NCI-H1048 (cell line): ENCODE measurements around the gene KDM4F.
A peak's percentile ranks its signal among the peaks of the same experiment; 100 is the strongest.

ENCODE experiments used
- DNase-seq: peaks from one replicate; lab custom pipeline; 2025; lab: John Stamatoyannopoulos, UW

KDM4F gene

DNA sequence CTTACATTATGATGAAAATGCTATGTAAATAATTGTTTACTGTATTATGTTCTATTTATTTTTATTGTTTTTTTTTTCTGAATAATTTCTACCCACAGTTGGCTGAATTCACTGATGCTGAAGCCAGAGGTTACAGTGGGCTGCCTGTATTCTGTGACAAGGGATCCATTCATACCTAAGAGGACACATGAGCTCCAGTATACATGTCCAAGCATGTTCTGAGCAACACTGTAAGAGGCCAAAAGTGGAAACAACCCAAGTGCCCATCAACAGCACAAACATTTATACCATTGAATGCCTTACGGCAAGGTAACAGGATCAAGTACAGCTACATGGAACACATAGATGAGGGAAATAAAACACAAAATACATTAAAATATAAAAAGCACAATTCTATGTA, 16.1 kb downstream of the KDM4F start:
- no peak for DNase-seq

DNA sequence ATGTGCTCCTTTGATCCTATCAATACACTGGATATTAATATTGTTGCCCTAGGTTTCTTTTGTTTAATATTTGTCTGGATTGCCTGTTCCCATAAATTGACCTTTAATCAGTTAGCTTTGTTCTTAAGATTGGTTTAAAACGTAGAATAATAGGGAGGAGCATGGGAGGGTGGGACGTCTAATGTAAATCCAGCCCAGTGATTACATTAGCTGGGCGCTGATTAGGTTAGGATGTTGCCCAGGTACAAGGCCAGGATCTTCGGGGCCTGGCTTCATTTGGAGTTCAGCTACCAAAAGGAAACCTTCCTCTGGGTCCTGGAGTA, 17.5 kb downstream of the KDM4F start, which contains the start of gene SRSF8:
SRSF8 (plus strand) TSS at position 204 of the 323 bp plus-strand sequence. CDS start 308 bp downstream, outside the sequence.
- no peak for DNase-seq

DNA sequence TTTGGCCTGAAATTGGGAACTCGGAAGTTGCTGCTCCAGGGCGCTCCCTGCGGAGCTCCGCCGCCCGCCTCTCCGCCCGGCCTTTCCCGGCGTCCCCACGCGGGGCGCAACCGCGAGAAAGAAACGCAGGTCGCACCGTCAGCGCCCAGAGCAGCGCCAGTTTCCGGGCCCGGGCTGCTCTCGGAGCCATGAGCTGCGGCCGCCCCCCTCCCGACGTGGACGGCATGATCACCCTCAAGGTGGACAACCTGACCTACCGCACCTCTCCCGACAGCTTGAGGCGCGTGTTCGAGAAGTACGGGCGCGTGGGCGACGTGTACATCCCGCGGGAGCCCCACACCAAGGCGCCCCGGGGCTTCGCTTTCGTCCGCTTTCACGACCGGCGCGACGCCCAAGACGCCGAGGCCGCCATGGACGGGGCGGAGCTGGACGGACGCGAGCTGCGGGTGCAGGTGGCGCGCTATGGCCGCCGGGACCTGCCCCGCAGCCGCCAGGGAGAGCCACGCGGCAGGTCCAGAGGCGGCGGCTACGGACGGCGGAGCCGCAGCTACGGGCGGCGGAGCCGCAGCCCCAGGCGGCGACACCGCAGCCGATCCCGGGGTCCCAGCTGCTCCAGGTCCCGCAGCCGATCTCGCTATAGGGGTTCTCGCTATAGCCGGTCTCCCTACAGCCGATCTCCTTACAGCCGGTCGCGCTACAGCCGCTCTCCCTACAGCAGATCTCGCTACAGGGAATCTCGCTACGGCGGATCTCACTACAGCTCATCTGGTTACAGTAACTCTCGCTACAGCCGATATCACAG, 18.0 kb downstream of the KDM4F start:
- DNase-seq, result peak; percentile 14

DNA sequence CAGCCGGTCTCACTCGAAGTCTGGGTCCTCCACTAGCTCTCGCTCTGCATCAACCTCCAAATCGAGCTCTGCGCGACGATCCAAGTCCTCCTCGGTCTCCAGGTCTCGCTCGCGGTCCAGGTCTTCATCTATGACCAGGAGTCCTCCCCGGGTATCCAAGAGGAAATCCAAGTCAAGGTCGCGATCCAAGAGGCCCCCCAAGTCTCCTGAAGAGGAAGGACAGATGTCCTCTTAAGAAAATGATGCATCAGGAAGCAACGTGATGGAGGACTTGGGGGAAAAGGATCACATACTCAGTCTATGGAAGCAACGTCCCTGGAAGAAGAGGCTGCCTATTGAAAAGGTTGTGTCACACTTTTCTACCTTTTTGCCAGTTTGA, 18.6 kb downstream of the KDM4F start:
- DNase-seq, result no peak

DNA sequence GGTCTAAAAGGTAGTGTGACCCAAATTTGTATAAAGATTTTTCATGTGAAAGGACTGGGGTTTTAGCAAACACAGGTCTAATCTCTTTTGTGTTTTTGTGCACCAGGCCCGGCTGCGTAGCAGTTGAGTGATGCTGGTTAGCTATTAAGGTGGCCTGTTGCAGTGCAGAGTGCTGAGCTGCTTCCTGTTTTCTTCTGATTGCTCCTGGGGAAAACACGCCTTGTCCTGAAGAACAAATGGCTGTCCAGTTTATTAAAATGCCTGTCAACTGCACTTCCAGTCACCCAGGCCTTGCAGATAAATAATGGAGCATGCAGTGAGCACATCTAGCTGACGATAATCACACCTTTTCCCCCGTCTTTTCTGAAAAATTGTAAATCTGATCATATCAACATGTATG, 19.3 kb downstream of the KDM4F start:
- peak; percentile 28 for DNase-seq

DNA sequence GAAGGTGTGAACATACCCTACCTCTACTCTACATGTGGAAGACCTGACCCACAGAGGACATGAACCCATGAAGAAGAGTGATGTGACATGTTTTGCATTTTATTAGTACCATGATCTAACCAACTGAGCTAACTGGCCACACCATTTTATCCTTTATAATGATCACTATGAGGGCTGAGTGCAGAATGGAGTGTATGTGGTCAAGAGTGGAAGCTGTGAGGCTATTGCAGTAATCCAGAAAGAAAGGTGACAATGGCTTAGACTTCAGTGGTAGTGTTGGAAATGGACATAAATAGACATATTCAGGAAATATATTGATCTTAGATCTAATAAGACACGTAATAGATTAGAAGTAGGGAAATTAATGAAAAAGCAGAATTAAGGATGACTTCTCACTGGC, 21.2 kb downstream of the KDM4F start:
- DNase-seq, result no peak

DNA sequence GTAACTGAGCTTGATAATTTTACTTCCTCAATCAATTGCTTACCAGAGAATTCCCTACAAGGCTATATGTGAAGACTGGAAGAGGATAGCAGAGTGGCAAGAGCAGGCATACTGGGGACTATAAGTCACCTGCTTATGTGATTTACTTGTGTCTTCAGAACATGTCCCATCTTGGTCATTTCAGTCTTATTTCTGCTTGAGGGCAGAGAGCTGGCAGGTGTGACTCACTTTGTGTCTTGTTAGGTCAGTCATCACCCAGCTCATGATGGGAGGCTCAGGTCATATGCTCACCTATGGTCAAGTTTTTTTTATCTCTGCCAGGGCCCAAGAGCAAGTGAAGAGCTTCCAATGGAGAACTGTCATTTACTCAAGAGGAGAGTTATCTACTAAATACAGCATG, 23.7 kb downstream of the KDM4F start:
- DNase-seq, result no peak

DNA sequence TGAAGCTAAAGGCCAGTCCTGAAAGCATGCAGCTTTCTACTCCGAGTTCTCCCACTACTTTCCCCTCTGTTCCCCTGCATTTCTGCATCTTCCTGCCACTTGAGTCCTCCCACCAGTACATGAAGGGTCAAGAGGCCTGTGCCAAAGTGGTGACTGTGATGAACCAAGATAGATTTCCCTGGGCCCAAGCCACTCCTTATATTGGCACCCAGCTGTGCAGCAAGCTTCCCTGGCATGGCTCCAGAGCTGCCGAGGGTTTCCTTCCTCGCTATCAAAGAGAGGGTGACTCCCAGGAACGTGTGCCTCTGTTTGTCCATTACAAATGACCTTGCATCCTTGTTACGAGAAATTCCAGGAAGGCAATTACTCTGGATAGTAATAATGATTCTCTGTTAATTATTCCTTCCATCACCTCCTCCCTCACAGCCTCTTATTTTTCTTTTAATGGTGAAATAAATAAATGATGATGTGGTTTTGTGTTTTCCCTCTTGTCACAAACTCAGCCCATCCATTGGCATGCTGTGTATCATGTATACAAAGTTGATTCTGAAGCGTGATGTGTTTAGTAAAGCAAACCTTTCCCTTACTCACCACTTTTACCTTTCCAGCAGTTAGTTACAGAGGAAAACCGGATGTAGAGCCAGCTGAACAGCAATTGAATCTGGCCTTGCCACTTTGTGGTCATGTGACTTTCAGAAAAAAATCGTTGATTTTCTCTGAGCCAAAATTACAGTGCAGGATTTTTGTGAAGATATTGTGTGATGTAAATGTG, 25.8 kb downstream of the KDM4F start:
- DNase-seq, result no peak

DNA sequence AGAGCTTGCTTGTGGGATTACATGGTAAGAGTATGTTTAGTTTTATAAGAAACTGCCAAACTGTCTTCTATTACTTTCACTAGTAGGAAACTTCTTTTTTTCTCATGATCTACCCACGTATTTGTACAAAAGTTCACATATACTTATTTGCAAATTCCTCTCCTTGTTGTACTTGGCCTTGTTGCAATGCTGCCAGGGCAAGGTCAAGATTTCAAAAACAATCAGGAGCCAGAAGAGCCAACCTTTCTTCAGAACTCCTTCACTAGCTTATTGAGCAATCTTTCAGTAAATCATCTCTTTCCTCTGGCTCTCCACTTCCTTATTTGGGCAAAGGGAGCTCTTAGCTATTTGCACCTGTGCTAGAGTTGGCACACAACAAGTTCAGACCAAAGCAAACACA, 27.2 kb downstream of the KDM4F start:
- DNase-seq, result no peak

DNA sequence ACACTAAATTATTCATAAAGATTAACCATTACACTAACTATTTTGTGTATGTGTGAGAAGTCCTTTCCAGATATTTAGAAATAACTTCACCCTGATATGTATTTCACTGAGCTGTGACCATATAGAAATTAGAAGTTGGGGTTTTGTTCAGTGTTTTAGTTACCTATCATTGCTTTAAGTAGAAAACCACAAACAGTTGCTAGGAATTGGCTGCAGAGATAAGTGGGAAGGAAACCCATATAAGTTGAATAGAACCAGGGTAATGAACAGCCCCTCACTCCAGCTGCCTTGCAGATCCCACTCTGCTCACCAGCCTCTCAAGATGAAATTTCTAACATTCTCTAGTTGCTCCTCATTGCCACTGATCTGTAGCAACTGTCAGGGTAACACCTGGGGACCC, 27.8 kb downstream of the KDM4F start:
- DNase-seq, result no peak

DNA sequence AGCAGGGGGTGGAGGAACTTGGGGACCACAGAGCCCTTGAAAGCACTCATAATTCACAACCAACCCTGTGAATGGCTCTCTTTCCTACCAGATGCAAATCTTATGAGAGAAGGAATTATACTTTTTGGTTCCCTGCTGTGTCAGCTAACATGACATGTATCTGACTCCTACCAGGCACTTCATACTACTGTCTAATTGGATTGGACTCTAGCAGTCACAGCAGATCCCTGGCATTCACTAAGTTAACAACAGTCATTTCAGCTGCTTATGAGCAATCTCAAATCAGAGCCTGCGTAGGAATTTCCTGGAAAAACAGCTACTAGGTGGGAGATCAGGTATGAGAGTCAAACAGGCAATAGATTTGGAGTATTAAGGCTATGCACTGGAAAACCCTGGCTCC, 29.3 kb downstream of the KDM4F start:
- DNase-seq, result no peak

DNA sequence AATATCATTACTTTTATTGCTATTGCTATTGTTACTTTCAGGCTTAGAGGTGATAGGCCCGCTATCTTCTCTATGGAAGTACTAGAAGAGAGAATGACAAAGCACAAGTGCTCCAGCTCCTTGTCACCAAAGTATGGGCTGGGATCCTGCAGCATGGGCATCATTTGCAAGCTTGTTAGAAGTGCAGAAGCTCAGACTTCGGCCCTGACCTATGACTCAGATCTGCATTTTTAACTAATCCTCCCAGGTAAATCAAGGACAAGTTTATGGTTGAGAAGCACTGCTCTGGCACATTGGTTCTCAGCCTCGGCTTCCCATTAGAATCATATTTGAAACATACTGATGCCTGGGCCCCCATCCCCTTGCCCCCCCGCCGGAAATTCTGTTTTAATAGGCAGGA, 31.8 kb downstream of the KDM4F start:
- DNase-seq, result no peak

DNA sequence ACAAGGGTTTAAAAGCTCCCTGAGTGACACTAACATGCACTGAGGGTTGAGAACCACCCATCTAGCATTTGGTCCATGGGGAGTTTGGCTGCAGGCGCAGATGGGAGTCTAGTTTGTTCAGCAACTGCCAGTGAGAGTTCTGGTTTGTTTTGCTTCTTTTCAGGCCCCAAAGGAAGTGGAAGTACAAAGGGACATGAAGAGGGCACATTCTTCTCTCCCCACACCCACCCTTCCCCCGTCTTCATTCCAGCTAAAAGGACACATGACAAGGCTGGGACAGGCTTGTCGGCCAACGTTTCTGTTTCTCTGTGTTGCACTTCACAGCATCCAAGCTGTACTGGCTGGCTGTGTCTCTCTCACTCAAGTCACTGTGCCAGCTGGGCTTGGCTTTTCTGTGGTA, 32.2 kb downstream of the KDM4F start:
- no peak for DNase-seq

DNA sequence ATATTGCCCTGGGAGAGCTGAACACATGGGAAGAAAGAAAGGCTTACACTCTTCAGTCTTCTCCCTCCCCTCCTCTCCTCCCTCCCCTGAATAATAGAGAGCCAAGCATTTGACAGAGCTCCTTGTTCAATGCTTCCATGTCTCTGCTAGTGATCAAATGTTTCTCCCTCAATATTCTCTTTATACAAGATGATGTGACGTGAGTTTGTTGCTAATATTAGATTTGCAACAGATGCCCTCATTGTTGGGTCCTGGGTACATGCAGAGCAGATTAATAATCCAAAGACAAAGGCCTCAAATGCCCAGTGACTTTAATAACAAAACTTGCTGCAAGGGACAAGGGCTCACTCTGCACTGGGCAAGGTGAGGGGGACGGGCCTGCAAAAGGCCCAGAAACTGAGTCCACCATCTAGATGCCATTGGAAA, 33.4 kb downstream of the KDM4F start:
- no peak for DNase-seq

DNA sequence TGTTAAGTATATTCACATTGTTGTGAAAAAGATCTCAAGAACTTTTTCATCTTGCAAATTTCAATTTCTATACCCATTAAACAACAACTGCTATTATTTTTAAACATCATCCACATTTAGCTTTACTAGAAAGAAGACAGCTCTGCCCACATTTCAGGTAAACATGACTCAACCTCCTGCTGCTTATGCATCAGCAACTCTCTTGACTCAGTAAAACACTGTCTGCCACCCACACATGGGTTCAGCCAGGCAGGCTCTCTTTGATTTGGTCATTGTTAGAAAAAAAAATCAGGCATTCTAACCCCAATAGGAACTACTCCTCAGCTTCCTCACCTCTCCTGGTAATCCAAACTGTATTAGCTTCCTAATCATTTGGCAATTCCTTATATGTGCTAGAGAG, 35.3 kb downstream of the KDM4F start:
- no peak for DNase-seq

DNA sequence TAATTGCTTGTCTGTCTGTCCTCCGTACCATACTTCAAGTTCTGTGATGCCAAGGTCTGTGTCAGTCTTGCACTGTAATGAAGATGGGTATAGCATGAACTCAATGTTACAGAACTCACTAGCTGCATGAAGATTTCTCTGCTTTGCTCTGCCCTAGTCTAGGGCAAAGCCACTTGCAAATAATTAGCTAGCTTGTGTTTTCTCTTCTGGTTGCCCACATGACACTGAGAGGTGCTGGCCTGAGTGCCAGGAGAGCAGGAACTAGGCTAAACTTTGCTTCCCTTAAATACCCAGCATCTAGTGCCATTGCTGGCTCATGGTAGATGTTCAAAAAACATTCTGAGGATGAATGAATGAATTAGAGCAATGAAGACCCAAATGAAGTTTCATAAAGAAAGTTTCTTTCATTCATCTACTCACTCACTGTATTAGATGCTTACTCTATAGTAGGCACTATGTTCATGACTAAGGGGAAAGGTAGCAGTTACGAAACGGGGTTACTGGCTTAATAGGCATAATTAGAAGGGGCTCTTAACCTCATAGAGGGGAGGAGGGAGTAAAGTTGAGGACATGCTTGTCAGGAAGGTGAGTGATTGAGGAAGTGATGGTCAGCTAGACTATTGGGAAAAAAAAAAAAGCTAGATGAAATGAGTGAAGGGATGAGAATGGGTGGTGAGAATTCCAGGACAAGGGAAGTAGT, 36.0 kb downstream of the KDM4F start:
- no peak for DNase-seq

DNA sequence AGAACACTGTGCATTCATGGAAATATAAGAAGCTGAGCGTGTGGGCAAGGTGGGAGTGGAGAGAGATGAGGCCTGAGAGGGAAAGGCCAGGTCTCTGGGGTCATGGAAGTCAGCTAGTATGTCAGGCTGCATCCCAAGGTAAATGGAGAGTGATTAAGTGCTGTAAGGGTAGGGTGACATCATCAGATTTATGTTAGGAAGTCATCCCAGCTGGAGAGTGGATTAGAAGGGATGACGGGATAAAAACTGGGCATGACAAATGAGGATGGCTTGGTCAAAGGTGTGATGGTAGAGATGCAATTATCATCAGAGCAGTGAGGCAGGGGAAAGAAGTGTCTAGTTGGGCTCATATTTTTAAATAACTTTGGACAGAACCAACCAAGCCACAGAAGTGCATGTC, 36.9 kb downstream of the KDM4F start:
- DNase-seq, result no peak

DNA sequence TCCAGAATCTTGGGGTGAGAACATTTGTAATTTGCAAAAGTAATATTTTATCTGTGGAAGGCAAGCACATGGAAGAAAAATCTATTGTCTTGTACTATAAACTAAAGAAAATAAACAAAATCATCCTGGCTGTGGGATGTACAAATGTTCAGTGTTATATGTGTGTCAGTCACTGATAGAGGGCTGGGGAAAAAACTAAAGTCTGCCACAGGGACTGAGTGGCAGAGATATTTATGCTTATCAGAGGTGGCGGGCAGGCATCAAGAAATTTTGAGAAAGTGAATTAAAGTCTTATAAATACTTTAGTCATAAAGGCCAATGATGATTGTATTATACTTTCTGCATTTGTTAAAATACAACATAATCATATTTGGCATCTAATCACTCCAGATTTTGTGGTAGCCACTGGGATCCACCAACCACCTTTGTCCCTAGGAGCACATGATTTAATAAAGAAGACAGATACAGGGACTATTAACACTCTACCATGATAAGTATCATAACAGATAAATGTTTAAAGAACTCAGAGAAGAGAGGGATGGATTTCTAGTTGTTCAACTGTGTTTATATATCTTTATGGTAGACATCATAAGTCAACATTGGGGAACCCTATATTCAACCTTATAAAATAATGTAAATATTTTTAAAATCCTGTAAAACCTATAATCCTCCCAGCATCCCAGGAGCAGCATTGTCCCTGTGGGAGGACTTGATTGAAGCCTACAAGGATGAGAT, 37.8 kb downstream of the KDM4F start:
- no peak for DNase-seq

DNA sequence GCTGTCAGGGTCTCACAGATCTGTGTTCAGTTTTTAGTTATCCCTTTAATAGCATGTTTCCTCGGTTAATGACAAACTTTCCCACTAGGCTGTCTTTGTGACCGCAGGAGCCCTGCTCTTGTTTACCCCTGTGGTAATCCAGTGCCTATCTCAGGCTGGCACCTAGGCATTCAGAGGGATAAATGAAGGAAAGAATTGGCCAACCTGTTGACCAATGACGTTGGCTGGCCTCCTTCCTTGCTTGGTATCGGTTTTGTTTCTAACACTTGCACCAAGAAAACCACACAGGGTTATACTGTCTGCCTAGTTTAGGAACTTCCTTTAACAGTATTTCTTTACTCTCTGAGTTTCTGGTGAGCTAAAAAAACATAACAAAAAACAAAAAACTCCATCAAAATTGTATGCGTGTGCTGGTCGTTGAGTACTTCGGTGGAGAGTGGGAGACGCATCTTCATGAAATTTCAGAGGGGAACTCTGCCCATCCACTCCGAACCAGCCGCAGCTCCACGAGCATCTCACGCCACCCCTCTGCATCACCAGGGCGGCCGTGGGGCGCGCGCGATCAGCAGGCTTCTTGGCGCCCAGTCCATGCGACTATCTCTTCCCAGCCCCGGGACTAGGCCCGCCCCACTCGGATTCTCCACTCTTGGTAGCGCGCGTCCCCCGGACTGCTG, 39.9 kb downstream of the KDM4F start:
- DNase-seq, result no peak

DNA sequence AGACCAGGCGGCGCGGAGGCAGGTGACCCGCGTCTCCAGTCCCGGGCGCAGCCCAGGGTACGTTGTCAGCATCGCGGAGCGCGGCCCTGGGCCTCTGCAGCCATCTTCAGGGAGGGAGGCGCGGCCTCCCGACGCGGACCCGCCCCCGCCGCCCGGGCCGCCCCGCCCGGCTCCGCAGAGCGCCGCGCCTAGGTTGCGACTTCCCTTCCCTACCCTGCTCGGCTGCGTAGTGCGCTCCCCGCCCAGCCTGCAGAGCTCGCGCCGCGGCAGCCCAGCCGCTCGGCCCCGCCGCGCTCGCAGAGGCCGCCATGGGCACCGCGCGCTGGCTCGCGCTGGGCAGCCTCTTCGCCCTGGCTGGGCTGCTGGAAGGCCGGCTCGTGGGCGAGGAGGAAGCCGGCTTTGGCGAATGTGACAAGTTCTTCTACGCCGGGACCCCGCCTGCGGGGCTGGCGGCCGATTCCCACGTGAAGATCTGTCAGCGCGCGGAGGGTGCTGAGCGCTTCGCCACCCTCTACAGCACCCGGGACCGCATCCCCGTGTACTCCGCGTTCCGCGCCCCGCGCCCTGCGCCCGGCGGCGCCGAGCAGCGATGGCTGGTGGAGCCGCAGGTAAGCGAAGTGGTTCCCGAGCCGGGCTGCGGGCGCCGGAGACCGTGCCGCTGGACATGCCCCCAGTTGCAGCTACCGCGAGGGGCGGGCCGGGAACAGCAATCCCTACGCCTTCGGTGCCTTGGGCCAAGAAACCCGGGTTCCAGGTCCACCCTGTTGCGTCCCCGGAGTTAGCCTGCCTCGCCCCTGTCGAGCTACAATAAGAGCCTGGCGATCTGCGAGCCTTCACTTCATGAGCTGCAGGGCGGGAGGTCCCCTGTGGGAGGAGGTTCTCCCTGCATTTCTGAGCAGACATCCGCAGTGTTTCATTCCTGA, 40.7 kb downstream of the KDM4F start, which contains the start of gene ENDOD1:
ENDOD1 (plus strand) TSS at position 227 of the 923 bp plus-strand sequence; CDS start at position 309, 82 bp downstream.
- peak; percentile 63 for DNase-seq
